ENCODE measurements around the gene SLC17A8.

The SLC17A8 gene

DNA sequence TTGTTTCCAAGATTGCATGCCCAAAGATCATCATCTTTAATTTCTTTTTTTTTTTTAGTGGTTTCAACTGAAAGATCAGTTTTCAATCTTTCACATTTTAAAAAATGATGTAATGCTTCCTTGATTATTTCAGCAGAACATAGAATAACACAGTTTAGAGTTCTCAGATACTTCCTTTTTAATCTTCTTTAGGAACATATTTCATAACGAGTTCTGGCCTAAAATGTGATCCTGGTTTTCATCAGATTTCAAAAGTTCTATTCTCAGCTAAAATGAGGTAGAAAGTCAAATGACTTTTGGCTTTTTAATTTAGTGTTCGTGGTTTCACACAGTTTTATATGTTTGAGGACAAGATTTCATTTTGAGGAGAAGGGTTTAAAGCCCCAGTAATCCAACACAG is 76.8 kb downstream of the SLC17A8 start (continued):
- TF ChIP-seq POU6F1 (CRISPR knock-in tag; IDR thresholded peaks at IDR 0.05; ENCODE audit: borderline replicate concordance, low read depth) (no peak), TOX (CRISPR knock-in tag; IDR thresholded peaks at IDR 0.05; ENCODE audit: borderline replicate concordance) (no peak), ZC3H10 (CRISPR knock-in tag; IDR thresholded peaks at IDR 0.05) (no peak), CSDC2 (CRISPR knock-in tag; IDR thresholded peaks at IDR 0.05) (no peak), BACH2 (CRISPR knock-in tag; IDR thresholded peaks at IDR 0.05; ENCODE audit: borderline replicate concordance) (no peak), ZFP30 (CRISPR knock-in tag; IDR thresholded peaks at IDR 0.05) (no peak), OSR1 (CRISPR knock-in tag; IDR thresholded peaks at IDR 0.05) (no peak), ZNF70 (CRISPR knock-in tag; IDR thresholded peaks at IDR 0.05) (no peak), GLIS3 (CRISPR knock-in tag; IDR thresholded peaks at IDR 0.05) (no peak), TCF4 (CRISPR knock-in tag; IDR thresholded peaks at IDR 0.05; ENCODE audit: borderline replicate concordance) (no peak)

DNA sequence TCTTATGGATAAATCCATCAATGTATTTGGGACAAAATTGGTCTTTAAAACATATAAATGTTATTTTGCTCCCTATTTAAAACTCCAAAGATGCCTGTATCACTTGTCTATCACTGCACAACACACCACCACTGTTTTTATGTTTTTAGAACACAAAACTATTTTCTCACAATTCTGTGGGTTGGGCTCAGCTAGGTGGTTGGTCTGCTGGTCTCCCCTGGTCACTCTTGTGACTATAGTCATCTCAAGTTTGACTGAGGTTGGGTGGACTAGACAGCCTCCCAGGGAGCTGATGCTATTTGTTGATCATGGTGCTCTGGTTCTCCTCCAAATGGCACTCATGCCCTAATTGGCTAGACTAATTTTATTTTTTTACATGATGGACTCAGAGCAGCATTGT is 77.3 kb downstream of the SLC17A8 start:
- TF ChIP-seq SNAI2 (CRISPR knock-in tag; IDR thresholded peaks at IDR 0.05) (no peak), ARNTL (CRISPR knock-in tag; IDR thresholded peaks at IDR 0.05; ENCODE audit: borderline replicate concordance, low read depth) (no peak), PPARA (CRISPR knock-in tag; IDR thresholded peaks at IDR 0.05; ENCODE audit: borderline replicate concordance) (no peak), PATZ1 (CRISPR knock-in tag; IDR thresholded peaks at IDR 0.05; ENCODE audit: borderline replicate concordance) (no peak), ZFP30 (CRISPR knock-in tag; IDR thresholded peaks at IDR 0.05) (no peak), ZNF8 (CRISPR knock-in tag; IDR thresholded peaks at IDR 0.05) (no peak), ISL1 (CRISPR knock-in tag; IDR thresholded peaks at IDR 0.05) (no peak), TOX (CRISPR knock-in tag; IDR thresholded peaks at IDR 0.05; ENCODE audit: borderline replicate concordance) (no peak), OSR1 (CRISPR knock-in tag; IDR thresholded peaks at IDR 0.05) (no peak), CSRNP3 (CRISPR knock-in tag; IDR thresholded peaks at IDR 0.05) (no peak), CSDC2 (CRISPR knock-in tag; IDR thresholded peaks at IDR 0.05) (no peak), ZNF70 (CRISPR knock-in tag; IDR thresholded peaks at IDR 0.05) (no peak), ZC3H10 (CRISPR knock-in tag; IDR thresholded peaks at IDR 0.05) (no peak), ESRRG (CRISPR knock-in tag; IDR thresholded peaks at IDR 0.05) (no peak), ZNF565 (CRISPR knock-in tag; conservative IDR thresholded peaks at IDR 0.05; ENCODE audit: low read depth) (no peak)
- TF ChIP-seq, protein P1, sequence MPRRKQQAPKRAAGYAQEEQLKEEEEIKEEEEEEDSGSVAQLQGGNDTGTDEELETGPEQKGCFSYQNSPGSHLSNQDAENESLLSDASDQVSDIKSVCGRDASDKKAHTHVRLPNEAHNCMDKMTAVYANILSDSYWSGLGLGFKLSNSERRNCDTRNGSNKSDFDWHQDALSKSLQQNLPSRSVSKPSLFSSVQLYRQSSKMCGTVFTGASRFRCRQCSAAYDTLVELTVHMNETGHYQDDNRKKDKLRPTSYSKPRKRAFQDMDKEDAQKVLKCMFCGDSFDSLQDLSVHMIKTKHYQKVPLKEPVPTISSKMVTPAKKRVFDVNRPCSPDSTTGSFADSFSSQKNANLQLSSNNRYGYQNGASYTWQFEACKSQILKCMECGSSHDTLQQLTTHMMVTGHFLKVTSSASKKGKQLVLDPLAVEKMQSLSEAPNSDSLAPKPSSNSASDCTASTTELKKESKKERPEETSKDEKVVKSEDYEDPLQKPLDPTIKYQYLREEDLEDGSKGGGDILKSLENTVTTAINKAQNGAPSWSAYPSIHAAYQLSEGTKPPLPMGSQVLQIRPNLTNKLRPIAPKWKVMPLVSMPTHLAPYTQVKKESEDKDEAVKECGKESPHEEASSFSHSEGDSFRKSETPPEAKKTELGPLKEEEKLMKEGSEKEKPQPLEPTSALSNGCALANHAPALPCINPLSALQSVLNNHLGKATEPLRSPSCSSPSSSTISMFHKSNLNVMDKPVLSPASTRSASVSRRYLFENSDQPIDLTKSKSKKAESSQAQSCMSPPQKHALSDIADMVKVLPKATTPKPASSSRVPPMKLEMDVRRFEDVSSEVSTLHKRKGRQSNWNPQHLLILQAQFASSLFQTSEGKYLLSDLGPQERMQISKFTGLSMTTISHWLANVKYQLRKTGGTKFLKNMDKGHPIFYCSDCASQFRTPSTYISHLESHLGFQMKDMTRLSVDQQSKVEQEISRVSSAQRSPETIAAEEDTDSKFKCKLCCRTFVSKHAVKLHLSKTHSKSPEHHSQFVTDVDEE (CRISPR knock-in tag; IDR thresholded peaks at IDR 0.05), result no peak
- no peak for ATAC-seq

- TF ChIP-seq ESRRG (CRISPR knock-in tag; IDR thresholded peaks at IDR 0.05), result no peak
- TF ChIP-seq CSRNP3 (CRISPR knock-in tag; IDR thresholded peaks at IDR 0.05), result no peak
- no peak for TF ChIP-seq ISL1 (CRISPR knock-in tag; IDR thresholded peaks at IDR 0.05)
- ATAC-seq, result no peak
Observed at GRCh38 chr12:100435957-100436356, 79.1 kb downstream of the SLC17A8 start.

All from SK-N-SH treated with all-trans-retinoic acid at 6 μM for 48 hours (cell line).